Right ventricle myocardium superior (tissue), 1 donor: ENCODE data around the gene MRPS21. TPM values are rescaled to one million over a fixed set of nuclear protein-coding genes. Genes with fewer than 3 reads are reported as not detected.

ENCODE experiments used
- ATAC-seq: fragments of 200-7000 bp; cut with Tn5 transposase; one replicate; pipeline ENCODE4 v1.9.1; 2020; ENCODE audit warnings: mild to moderate bottlenecking; ENCODE audit not compliant: poor library complexity
- DNase-seq: peaks from one replicate; pipeline ENCODE4 v3.0.0-alpha.2; 2020
- intact Hi-C: fragments of 100-400 bp; cut with DNase I; formaldehyde crosslinking; loops from one replicate; pipeline ENCODE4 v1.11.2; 2022
- total RNA-seq: library from RNA; stranded (reverse); fragmentation: NEBNext Ultra II Directional; extraction: Animal tissue kit (Norgen Biotek cat#: 25700); gene quantifications from one replicate; pipeline ENCODE4 v1.2.1, GENCODE V29; 2021
- donor health status: DM: no; HTN: yes; CAD: no; lungs with severe emphysema.

The MRPS21 gene
- total RNA-seq, 1 donor from 2014 or later = 71.2 TPM

- no peak for DNase-seq
- ATAC-seq = no peak
- intact Hi-C loops = no loop called here
These were observed 39.1 kb downstream of the MRPS21 start for GRCh38 chr1:150332651-150333290.

- ATAC-seq (no peak), DNase-seq (no peak)
- intact Hi-C loops = loop anchor here (10.0 kb wide), 1 partner anchor 478 kb away; no protein-coding TSS in a partner anchor
These were observed 52.7 kb downstream of the MRPS21 start for GRCh38 chr1:150346316-150346715.

GRCh38 chr1:150352866-150353265, 59.2 kb downstream of the MRPS21 start:
- DNase-seq (no peak), ATAC-seq (no peak)
- intact Hi-C loops = no loop called here

Other genes with a start within 250 kb of the MRPS21 start
- gene VPS45, start 226.1 kb upstream of the MRPS21 start, total RNA-seq = 48.9 TPM
- gene PLEKHO1, start 143.9 kb upstream of the MRPS21 start, total RNA-seq = 45.9 TPM
- gene ANP32E, start 57.7 kb upstream of the MRPS21 start, total RNA-seq = 24.9 TPM
- gene CA14, start 36.1 kb upstream of the MRPS21 start, total RNA-seq = 14.0 TPM
- 53.6 TPM for gene APH1A, start 24.8 kb upstream of the MRPS21 start, total RNA-seq
- gene C1orf54, start 21.1 kb upstream of the MRPS21 start, total RNA-seq = 8.8 TPM
- 11.8 TPM for gene CIART, start 11.3 kb upstream of the MRPS21 start, total RNA-seq
- 18.0 TPM for gene PRPF3, start 27.7 kb downstream of the MRPS21 start, total RNA-seq
- gene RPRD2, start 70.3 kb downstream of the MRPS21 start, total RNA-seq = 20.8 TPM
- 28.0 TPM for gene TARS2, start 193.6 kb downstream of the MRPS21 start, total RNA-seq
- 16.7 TPM for gene ECM1, start 214.2 kb downstream of the MRPS21 start, total RNA-seq
- gene FALEC, start 221.9 kb downstream of the MRPS21 start, total RNA-seq = not detected